Upper lobe of left lung (tissue), 6 donors: ENCODE data around the gene TRDN. TPM values are rescaled to one million over a fixed set of nuclear protein-coding genes. Genes with fewer than 3 reads are reported as not detected.

Experiments used
- ATAC-seq, 2 donors: fragments of 200-7000 bp; cut with Tn5 transposase; one replicate each; pipeline ENCODE4 v1.9.1; 2022; ENCODE audit warnings: mild to moderate bottlenecking in 2 of 2, moderate library complexity in 2 of 2; ENCODE audit not compliant: low FRiP score in 2 of 2
- DNase-seq, 2 donors: peaks; one replicate each; pipeline ENCODE4 v3.0.0-alpha.2; 2019 to 2020
- H3K27ac ChIP-seq, 4 donors: fragments of 200-600 bp; sonication (generic); one replicate each; pipeline ENCODE4 v1.5.1; 2016 to 2019
- H3K27me3 ChIP-seq, 4 donors: fragments of 200-600 bp; sonication (generic); one replicate each; pipeline ENCODE4 v1.5.1; 2017 to 2019
- H3K36me3 ChIP-seq, 4 donors: fragments of 200-600 bp; sonication (generic); one replicate each; pipeline ENCODE4 v1.5.1; 2016 to 2019
- H3K4me1 ChIP-seq, 4 donors: fragments of 200-600 bp; sonication (generic); one replicate each; pipeline ENCODE4 v1.5.1; 2018 to 2019
- H3K4me3 ChIP-seq, 4 donors: fragments of 200-600 bp; sonication (generic); one replicate each; pipeline ENCODE4 v1.5.1; 2017 to 2019; ENCODE audit warnings: mild to moderate bottlenecking in 2 of 4, moderate library complexity in 1 of 4
- H3K9me3 ChIP-seq, 4 donors: fragments of 200-600 bp; sonication (generic); one replicate each; pipeline ENCODE4 v1.5.1; 2018 to 2019
- CTCF ChIP-seq, 6 experiments: fragments of 450-650 bp in 4 of 6; fragments of 200-600 bp in 2 of 6; sonication (generic) in 2 of 6; IDR thresholded peaks; one replicate each; pipeline ENCODE4 v1.5.1; 2016 to 2019; ENCODE audit warnings: antibody characterized with exemption in 6 of 6
- EP300 ChIP-seq, 4 donors: sonication (generic); formaldehyde crosslinking; IDR thresholded peaks; one replicate each; pipeline ENCODE4 v1.5.1; 2017; ENCODE audit warnings: antibody characterized with exemption in 4 of 4, control low read depth in 2 of 4
- POLR2A ChIP-seq, 4 donors: fragments of 450-650 bp; IDR thresholded peaks; one replicate each; pipeline ENCODE4 v1.5.1; 2016 to 2017; ENCODE audit warnings: antibody characterized with exemption in 4 of 4, mild to moderate bottlenecking in 2 of 4
- POLR2AphosphoS5 ChIP-seq, 2 donors: sonication (generic); formaldehyde crosslinking; IDR thresholded peaks; one replicate each; pipeline ENCODE4 v1.5.1; 2017; ENCODE audit warnings: antibody characterized with exemption in 2 of 2
- whole genome bisulfite sequencing, 2 donors: methylation state at CpG; one replicate each; pipeline ENCODE4 v1.1.5; 2017 to 2018; 5-methylcytosine and 5-hydroxymethylcytosine counted together
- total RNA-seq, 6 donors: library from RNA; depleted of rRNA in 4 of 6; stranded (reverse); fragments of >200 nt in 4 of 6; gene quantifications; one replicate each; pipeline versions ENCODE4 v1.1.0 to v1.2.1, GENCODE V29; 2016 to 2021
- donor health status: DM: no; HTN: no; CAD: no; lungs with moderate emphysema.
- donor health status: DM: no; HTN: yes; CAD: no; lungs with severe emphysema.

Gene TRDN
- total RNA-seq, 6 donors from 2014 or later: 0.20 TPM; not detected in 5

- DNase-seq: no peak
- ATAC-seq: no peak
- Histone ChIP-seq H3K4me1 (no peaks in the 10 kb centered on the region), H3K9me3 (no peaks in the 10 kb centered on the region), H3K4me3 (no peak overlapping the region), H3K27ac (no peak overlapping the region), H3K36me3 (no peaks in the 10 kb centered on the region), H3K27me3 (no peaks in the 10 kb centered on the region)
- TF ChIP-seq POLR2A (IDR thresholded peaks at IDR 0.05): no peak
- no peak for TF ChIP-seq EP300 (IDR thresholded peaks at IDR 0.05)
- TF ChIP-seq POLR2AphosphoS5 (IDR thresholded peaks at IDR 0.05): no peak
- no peak for TF ChIP-seq CTCF (IDR thresholded peaks at IDR 0.05)
Measured at GRCh38 chr6:123549476-123549875, 87.3 kb downstream of the TRDN start.

- ATAC-seq (no peak), DNase-seq (no peak)
- Histone ChIP-seq H3K27me3 (no peaks in the 10 kb centered on the region), H3K4me1 (no peaks in the 10 kb centered on the region), H3K4me3 (no peak overlapping the region), H3K36me3 (no peaks in the 10 kb centered on the region), H3K27ac (no peak overlapping the region), H3K9me3 (no peaks in the 10 kb centered on the region)
- TF ChIP-seq POLR2A (IDR thresholded peaks at IDR 0.05) (no peak), CTCF (IDR thresholded peaks at IDR 0.05) (no peak), EP300 (IDR thresholded peaks at IDR 0.05) (no peak)
Measured at GRCh38 chr6:123547216-123547978, 89.4 kb downstream of the TRDN start.

GRCh38 chr6:123546537-123546936 is 90.2 kb downstream of the TRDN start:
- ATAC-seq (no peak), DNase-seq (no peak)
- no peaks in the 10 kb centered on the region for H3K4me1 ChIP-seq
- TF ChIP-seq CTCF (IDR thresholded peaks at IDR 0.05) (no peak), POLR2A (IDR thresholded peaks at IDR 0.05) (no peak), POLR2AphosphoS5 (IDR thresholded peaks at IDR 0.05) (no peak)
- WGBS, 2 donors: 75 to 80% methylated on average over 2 of the region's 2 CpGs
- H3K9me3 ChIP-seq: no peaks in the 10 kb centered on the region
- no peaks in the 10 kb centered on the region for H3K27me3 ChIP-seq
- H3K4me3 ChIP-seq: no peak overlapping the region
- no peaks in the 10 kb centered on the region for H3K36me3 ChIP-seq
- H3K27ac ChIP-seq: no peak overlapping the region

GRCh38 chr6:123541462-123541861 is 95.3 kb downstream of the TRDN start:
- Histone ChIP-seq H3K4me3 (no peak overlapping the region), H3K27me3 (no peaks in the 10 kb centered on the region), H3K9me3 (no peaks in the 10 kb centered on the region), H3K27ac (no peak overlapping the region), H3K4me1 (no peaks in the 10 kb centered on the region), H3K36me3 (no peaks in the 10 kb centered on the region)
- ATAC-seq: peak in 1 of 2 donors; percentile 30
- no peak for DNase-seq
- TF ChIP-seq CTCF (IDR thresholded peaks at IDR 0.05): no peak
- TF ChIP-seq POLR2AphosphoS5 (IDR thresholded peaks at IDR 0.05): no peak
- TF ChIP-seq EP300 (IDR thresholded peaks at IDR 0.05): no peak
- no peak for TF ChIP-seq POLR2A (IDR thresholded peaks at IDR 0.05)
- 84 to 90% methylated on average over 4 of the region's 4 CpGs for WGBS, 2 donors
